ENCODE data around the gene NCAM1. TPM values are rescaled to one million over a fixed set of nuclear protein-coding genes. Genes with fewer than 3 reads are reported as not detected.
A peak's percentile ranks its signal among the peaks of the same experiment; 100 is the strongest.
"Not testable (repeated sequence)": the region's sequence is repeated elsewhere in the genome, so short reads cannot be mapped to it uniquely, and the experiment has no call there.

Gene NCAM1
- total RNA-seq, 2 donors from 2014 or later: 0.39 TPM

GRCh38 chr11:113288286-113288863 is 327.2 kb downstream of the NCAM1 start:
- no peak for ATAC-seq
- Mint-ChIP-seq H3K27ac (no peak overlapping the region), H3K9me3 (no peaks in the 10 kb centered on the region), H3K36me3 (no peaks in the 10 kb centered on the region)
- DNase-seq (ENCODE audit: low spot score in 2 of 2): no peak

- Mint-ChIP-seq H3K36me3 (no peaks in the 10 kb centered on the region), H3K27ac (no peak overlapping the region), H3K9me3 (no peaks in the 10 kb centered on the region)
- ATAC-seq (peak; percentile 86 to 98), DNase-seq (ENCODE audit: low spot score in 2 of 2) (peak; percentile 64 to 67)
Measured at GRCh38 chr11:113289431-113290187, 328.4 kb downstream of the NCAM1 start.

- Mint-ChIP-seq H3K9me3 (no peaks in the 10 kb centered on the region), H3K36me3 (peaks cover 0 to 9% of the 10 kb centered on the region in 2 donors), H3K27ac (no peak overlapping the region)
- no peak for ATAC-seq
- no peak for DNase-seq (ENCODE audit: low spot score in 2 of 2)
Measured at GRCh38 chr11:113293936-113294335, 332.7 kb downstream of the NCAM1 start.

GRCh38 chr11:113295993-113296392 is 334.8 kb downstream of the NCAM1 start:
- Mint-ChIP-seq H3K36me3 (peaks cover 0 to 9% of the 10 kb centered on the region in 2 donors), H3K9me3 (no peaks in the 10 kb centered on the region), H3K27ac (no peak overlapping the region)
- ATAC-seq (no peak), DNase-seq (ENCODE audit: low spot score in 2 of 2) (no peak)

- Mint-ChIP-seq H3K36me3 (peaks cover 0 to 9% of the 10 kb centered on the region in 2 donors), H3K9me3 (no peaks in the 10 kb centered on the region), H3K27ac (no peak overlapping the region)
- ATAC-seq (no peak), DNase-seq (ENCODE audit: low spot score in 2 of 2) (no peak)
Measured at GRCh38 chr11:113296447-113297205, 335.4 kb downstream of the NCAM1 start.

GRCh38 chr11:113298496-113298895 is 337.3 kb downstream of the NCAM1 start:
- DNase-seq (ENCODE audit: low spot score in 2 of 2); H3K27ac Mint-ChIP-seq; ATAC-seq; H3K36me3 Mint-ChIP-seq; H3K9me3 Mint-ChIP-seq: not testable (repeated sequence)

GRCh38 chr11:113304916-113305315 is 343.7 kb downstream of the NCAM1 start:
- DNase-seq (ENCODE audit: low spot score in 2 of 2) (no peak), ATAC-seq (no peak)
- Mint-ChIP-seq H3K36me3 (no peaks in the 10 kb centered on the region), H3K9me3 (no peaks in the 10 kb centered on the region), H3K27ac (no peak overlapping the region)

GRCh38 chr11:113305440-113306336 is 344.5 kb downstream of the NCAM1 start:
- DNase-seq (ENCODE audit: low spot score in 2 of 2): peak; percentile 64 to 69
- ATAC-seq: peak; percentile 94 to 95
- Mint-ChIP-seq H3K9me3 (no peaks in the 10 kb centered on the region), H3K27ac (no peak overlapping the region), H3K36me3 (no peaks in the 10 kb centered on the region)

- H3K9me3 Mint-ChIP-seq: no peaks in the 10 kb centered on the region
Measured at GRCh38 chr11:113308601-113309000, 347.4 kb downstream of the NCAM1 start.

GRCh38 chr11:113311536-113311935 is 350.3 kb downstream of the NCAM1 start:
- peaks cover 0 to 7% of the 10 kb centered on the region in 2 donors for H3K36me3 Mint-ChIP-seq
- no peak for ATAC-seq
- H3K9me3 Mint-ChIP-seq: no peaks in the 10 kb centered on the region
- H3K27ac Mint-ChIP-seq: peak overlapping the region in 1 of 2 donors; percentile 36
- no peak for DNase-seq (ENCODE audit: low spot score in 2 of 2)

More at GRCh38 chr11:113308601-113309000, 347.4 kb downstream of the NCAM1 start:
- Mint-ChIP-seq H3K36me3 (peaks cover 0 to 3% of the 10 kb centered on the region in 2 donors), H3K27ac (no peak overlapping the region)
- ATAC-seq (no peak), DNase-seq (ENCODE audit: low spot score in 2 of 2) (no peak)

- DNase-seq (ENCODE audit: low spot score in 2 of 2) (no peak), ATAC-seq (no peak)
- H3K27ac Mint-ChIP-seq: peak overlapping the region; percentile 77 to 88
- H3K36me3 Mint-ChIP-seq: peaks cover 16 to 21% of the 10 kb centered on the region in 2 donors
- H3K9me3 Mint-ChIP-seq: peaks cover 0 to 9% of the 10 kb centered on the region in 2 donors
Measured at GRCh38 chr11:113313601-113314000, 352.4 kb downstream of the NCAM1 start.

- no peak for DNase-seq (ENCODE audit: low spot score in 2 of 2)
- Mint-ChIP-seq H3K9me3 (peaks cover 0 to 10% of the 10 kb centered on the region in 2 donors), H3K36me3 (peaks cover 20 to 26% of the 10 kb centered on the region in 2 donors), H3K27ac (peak overlapping the region; percentile 77 to 88)
- no peak for ATAC-seq
Measured at GRCh38 chr11:113314065-113314388, 352.8 kb downstream of the NCAM1 start.

- Mint-ChIP-seq H3K27ac (peak within 1 kb of the TSS; percentile 86 to 88), H3K36me3 (peaks cover 24 to 29% of the 10 kb centered on the region in 2 donors), H3K9me3 (peaks cover 0 to 10% of the 10 kb centered on the region in 2 donors)
- DNase-seq (ENCODE audit: low spot score in 2 of 2): peak; percentile 95 to 96
- peak; percentile 98 to 100 for ATAC-seq
Measured at GRCh38 chr11:113314389-113315301, 353.4 kb downstream of the NCAM1 start, which contains the start of gene TTC12. TSS of gene TTC12 (plus strand) at chr11:113314583. CDS start at chr11:113316258, 1,675 bp downstream.

- H3K27ac Mint-ChIP-seq: peak overlapping the region in 1 of 2 donors; percentile 88
- ATAC-seq: no peak
- peaks cover 24 to 29% of the 10 kb centered on the region in 2 donors for H3K36me3 Mint-ChIP-seq
- DNase-seq (ENCODE audit: low spot score in 2 of 2): no peak
- peaks cover 0 to 10% of the 10 kb centered on the region in 2 donors for H3K9me3 Mint-ChIP-seq
Measured at GRCh38 chr11:113315811-113316210, 354.6 kb downstream of the NCAM1 start.

- H3K9me3 Mint-ChIP-seq: peaks cover 0 to 10% of the 10 kb centered on the region in 2 donors
- ATAC-seq (no peak), DNase-seq (ENCODE audit: low spot score in 2 of 2) (no peak)
- H3K27ac Mint-ChIP-seq: no peak overlapping the region
- H3K36me3 Mint-ChIP-seq: peaks cover 24 to 29% of the 10 kb centered on the region in 2 donors
Measured at GRCh38 chr11:113316256-113316655, 355.0 kb downstream of the NCAM1 start.
